H1 (cell line): ENCODE results near the gene CENPX. TPM values are rescaled to one million over a fixed set of nuclear protein-coding genes. Genes with fewer than 3 reads are reported as not detected.

ENCODE experiments used
- CTCF ChIA-PET: fragments of 300-600 bp; sonication (Branson Sonifier 250); formaldehyde crosslinking; loops from one replicate; lab custom pipeline; 2021; ENCODE audit not compliant: partially characterized antibody; lab: Charles Lee
- POLR2A ChIA-PET: fragments of 300-600 bp; sonication (Branson Sonifier 250); formaldehyde crosslinking; loops from one replicate; lab custom pipeline; 2021; ENCODE audit warnings: inconsistent platforms; ENCODE audit not compliant: partially characterized antibody; lab: Charles Lee
- DNase-seq, 2 experiments: peaks; one replicate each; pipeline versions ENCODE4 v3.0.0 to v3.0.0-alpha.2; 2010 to 2022; ENCODE audit warnings: low spot score in 2 of 2, low read depth in 1 of 2, mixed read lengths in 1 of 2
- FAIRE-seq: peaks from 2 replicates; lab custom pipeline; 2011; peaks lifted over from hg19 to GRCh38; lab: Jason Lieb, UNC
- H2AFZ ChIP-seq: 2 replicates; pipeline ENCODE4 v1.8.1; 2012; ENCODE audit warnings: low read length, inconsistent platforms
- H2AK5ac ChIP-seq: 2 replicates; pipeline ENCODE4 v1.6.1; 2013; ENCODE audit warnings: low read depth, low read length
- H2BK120ac ChIP-seq: replicated peaks from 2 replicates; pipeline ENCODE3; 2013; ENCODE audit warnings: low read depth, low read length, inconsistent platforms
- H2BK12ac ChIP-seq: 2 replicates; pipeline ENCODE4 v1.6.1; 2013; ENCODE audit warnings: low read depth, low read length
- H2BK15ac ChIP-seq: 2 replicates; pipeline ENCODE4 v1.6.1; 2013; ENCODE audit warnings: low read length
- H2BK20ac ChIP-seq: 2 replicates; pipeline ENCODE4 v1.6.1; 2013; ENCODE audit warnings: low read length
- H2BK5ac ChIP-seq: 2 replicates; pipeline ENCODE4 v1.6.1; 2013; ENCODE audit warnings: low read depth, low read length
- H3K14ac ChIP-seq: 2 replicates; pipeline ENCODE4 v1.6.1; 2013; ENCODE audit warnings: inconsistent platforms; ENCODE audit not compliant: insufficient read length
- H3K18ac ChIP-seq: 2 replicates; pipeline ENCODE4 v1.6.1; 2013; ENCODE audit warnings: low read length; ENCODE audit errors: extremely low read depth
- H3K23ac ChIP-seq: 2 replicates; pipeline ENCODE4 v1.6.1; 2013; ENCODE audit warnings: inconsistent platforms; ENCODE audit not compliant: insufficient read length
- H3K23me2 ChIP-seq: 2 replicates; pipeline ENCODE4 v1.6.1; 2013; ENCODE audit warnings: low read depth, low read length
- H3K27ac ChIP-seq: 2 replicates; pipeline ENCODE4 v1.6.1; 2011; ENCODE audit warnings: low read depth, low read length, inconsistent platforms
- H3K27me3 ChIP-seq, 4 experiments: replicated peaks in 1 of 4; 1 replicate in 1 of 4; 2 replicates in 3 of 4; pipeline versions ENCODE4 v1.6.1 to v1.8.1; 2011 to 2013; ENCODE audit warnings: low read length in 3 of 4, mild to moderate bottlenecking in 3 of 4, inconsistent platforms in 2 of 4, mixed read lengths in 2 of 4, moderate library complexity in 1 of 4; ENCODE audit not compliant: control insufficient read depth in 3 of 4, insufficient read depth in 3 of 4; ENCODE audit errors: extremely low read depth in 1 of 4
- H3K36me3 ChIP-seq, 4 experiments: 2 replicates each; pipeline versions ENCODE4 v1.6.1 to v1.8.1; 2011 to 2013; ENCODE audit warnings: mild to moderate bottlenecking in 4 of 4, low read length in 3 of 4, moderate library complexity in 2 of 4, control low read depth in 1 of 4, inconsistent platforms in 1 of 4; ENCODE audit not compliant: insufficient read depth in 4 of 4, control insufficient read depth in 2 of 4
- H3K4ac ChIP-seq: replicated peaks from 2 replicates; pipeline ENCODE3; 2013; ENCODE audit warnings: low read length, low read depth, mixed read lengths, inconsistent platforms; ENCODE audit not compliant: insufficient read length
- H3K4me1 ChIP-seq, 4 experiments: replicated peaks in 1 of 4; 1 replicate in 1 of 4; 2 replicates in 3 of 4; pipeline versions ENCODE4 v1.6.1 to v1.8.1; 2011 to 2013; ENCODE audit warnings: low read length in 3 of 4, inconsistent platforms in 2 of 4, mixed read lengths in 1 of 4; ENCODE audit not compliant: insufficient read depth in 4 of 4, control insufficient read depth in 3 of 4
- H3K4me2 ChIP-seq, 2 experiments: 2 replicates each; pipeline versions ENCODE4 v1.6.1 to v1.8.1; 2011 to 2013; ENCODE audit warnings: low read depth in 2 of 2, low read length in 2 of 2, control low read depth in 1 of 2, inconsistent platforms in 1 of 2, mild to moderate bottlenecking in 1 of 2; ENCODE audit not compliant: insufficient read depth in 1 of 2
- H3K4me3 ChIP-seq, 4 experiments: fragments of 200-600, 300-600 bp in 1 of 4; sonication (generic), shearing (Covaris generic), sonication (Bioruptor Twin) in 1 of 4; 2 replicates each; pipeline versions ENCODE4 v1.5.1 to v1.8.1; 2011 to 2016; ENCODE audit warnings: low read length in 4 of 4, low read depth in 3 of 4, control low read depth in 2 of 4, inconsistent platforms in 2 of 4, mild to moderate bottlenecking in 2 of 4, mixed read lengths in 1 of 4, moderate library complexity in 1 of 4; ENCODE audit not compliant: insufficient read depth in 2 of 4; ENCODE audit errors: extremely low read depth in 1 of 4
- H3K56ac ChIP-seq: replicated peaks from 2 replicates; pipeline ENCODE3; 2013; ENCODE audit warnings: low read depth, mild to moderate bottlenecking, mixed read lengths, low read length, inconsistent platforms; ENCODE audit not compliant: insufficient read length
- H3K79me1 ChIP-seq: 2 replicates; pipeline ENCODE4 v1.6.1; 2013; ENCODE audit warnings: low read depth, low read length, control low read depth
- H3K79me2 ChIP-seq, 2 experiments: 2 replicates each; pipeline versions ENCODE4 v1.6.1 to v1.8.1; 2012 to 2013; ENCODE audit warnings: low read length in 2 of 2, mild to moderate bottlenecking in 2 of 2, inconsistent platforms in 1 of 2; ENCODE audit not compliant: insufficient read depth in 2 of 2, control insufficient read depth in 1 of 2
- H3K9ac ChIP-seq, 4 experiments: replicated peaks in 1 of 4; 1 replicate in 1 of 4; 2 replicates in 3 of 4; pipeline versions ENCODE4 v1.6.1 to v1.8.1; 2011 to 2013; ENCODE audit warnings: low read depth in 3 of 4, low read length in 3 of 4, control low read depth in 2 of 4, mild to moderate bottlenecking in 2 of 4, moderate library complexity in 2 of 4, inconsistent platforms in 1 of 4; ENCODE audit errors: extremely low read depth in 1 of 4
- H3K9me3 ChIP-seq, 2 experiments: 2 replicates each; pipeline versions ENCODE4 v1.6.1 to v1.8.1; 2012 to 2013; ENCODE audit warnings: mild to moderate bottlenecking in 2 of 2, moderate library complexity in 2 of 2, control low read depth in 1 of 2, inconsistent platforms in 1 of 2, low read depth in 1 of 2, low read length in 1 of 2, mixed read lengths in 1 of 2; ENCODE audit not compliant: insufficient read depth in 2 of 2
- H4K20me1 ChIP-seq, 2 experiments: replicated peaks in 1 of 2; 2 replicates each; pipeline versions ENCODE3 to v1.8.1; 2011 to 2013; ENCODE audit warnings: inconsistent platforms in 2 of 2, low read length in 2 of 2, mild to moderate bottlenecking in 1 of 2; ENCODE audit not compliant: insufficient read depth in 2 of 2, control insufficient read depth in 1 of 2
- H4K5ac ChIP-seq: 2 replicates; pipeline ENCODE4 v1.6.1; 2013; ENCODE audit warnings: low read length, low read depth, mixed read lengths, inconsistent platforms; ENCODE audit not compliant: insufficient read length
- H4K8ac ChIP-seq: 2 replicates; pipeline ENCODE4 v1.8.0; 2013; ENCODE audit warnings: mild to moderate bottlenecking, moderate library complexity, low read length, inconsistent platforms; ENCODE audit not compliant: insufficient read depth; ENCODE audit errors: extremely low read depth
- H4K91ac ChIP-seq: replicated peaks from 2 replicates; pipeline ENCODE3; 2013; ENCODE audit warnings: low read length, mixed read lengths, inconsistent platforms; ENCODE audit not compliant: insufficient read length
- ASH2L ChIP-seq: fragments of 200-600, 300-600 bp; sonication (generic); IDR thresholded peaks from one replicate; pipeline ENCODE4 v1.7.1; 2017; ENCODE audit warnings: low read length
- ATF2 ChIP-seq: IDR thresholded peaks from 2 replicates; pipeline ENCODE4 v1.6.1; 2012; ENCODE audit warnings: low read length, inconsistent platforms
- CHD1 ChIP-seq: IDR thresholded peaks from 2 replicates; pipeline ENCODE4 v1.6.1; 2012; ENCODE audit warnings: low read depth, low read length, improper control_type of control experiment
- CREB1 ChIP-seq: IDR thresholded peaks from 2 replicates; pipeline ENCODE4 v1.6.1; 2012; ENCODE audit warnings: inconsistent platforms
- E2F6 ChIP-seq: IDR thresholded peaks from 2 replicates; pipeline ENCODE4 v1.6.1; 2012; ENCODE audit warnings: inconsistent platforms
- EGR1 ChIP-seq: IDR thresholded peaks from 2 replicates; pipeline ENCODE4 v1.6.1; 2011; ENCODE audit warnings: low read depth, low read length, borderline replicate concordance
- JUND ChIP-seq: IDR thresholded peaks from 2 replicates; pipeline ENCODE4 v1.6.1; 2011; ENCODE audit warnings: mild to moderate bottlenecking, improper control_type of control experiment, low read length
- MAX ChIP-seq: IDR thresholded peaks from 2 replicates; pipeline ENCODE4 v1.6.1; 2012; ENCODE audit warnings: inconsistent platforms
- PHF8 ChIP-seq: fragments of 200-600 bp; sonication (generic); conservative IDR thresholded peaks from 2 replicates; pipeline ENCODE4 v1.7.1; 2012; ENCODE audit warnings: low read depth, mild to moderate bottlenecking, inconsistent platforms, low read length, moderate library complexity
- RBBP5 ChIP-seq: IDR thresholded peaks from 2 replicates; pipeline ENCODE4 v1.7.1; 2012; ENCODE audit warnings: low read depth, mild to moderate bottlenecking, inconsistent platforms, low read length, moderate library complexity, borderline replicate concordance
- RXRA ChIP-seq: IDR thresholded peaks from 2 replicates; pipeline ENCODE4 v1.6.1; 2011; ENCODE audit warnings: low read depth, mild to moderate bottlenecking, low read length, moderate library complexity; ENCODE audit not compliant: insufficient read depth
- SIRT6 ChIP-seq: IDR thresholded peaks from one replicate; pipeline ENCODE4 v1.7.1; 2012; ENCODE audit warnings: low read length, inconsistent platforms
- TAF1 ChIP-seq: IDR thresholded peaks from 2 replicates; pipeline ENCODE4 v1.6.1; 2011; ENCODE audit warnings: mild to moderate bottlenecking, low read depth, low read length
- YY1 ChIP-seq: IDR thresholded peaks from 2 replicates; pipeline ENCODE4 v1.6.1; 2011; ENCODE audit warnings: low read depth, mild to moderate bottlenecking, low read length
- polyA plus RNA-seq, 7 experiments: library from polyadenylated mRNA; depleted of rRNA in 3 of 7; stranded (reverse) in 5 of 7; unstranded in 2 of 7; fragments of >200 nt in 5 of 7; fragments of 200-250 nt in 2 of 7; gene quantifications; 1 replicate in 5 of 7; 2 replicates in 1 of 7; 4 replicates in 1 of 7; pipeline versions ENCODE4 v1.2.1 to v1.2.3, GENCODE V29; 2011 to 2013; ENCODE audit warnings: missing spikeins in 2 of 7, mixed read lengths in 2 of 7
- total RNA-seq: library from RNA; stranded (reverse); fragmentation: NEBNext Ultra II Directional; extraction: Animal tissue kit (Norgen Biotek cat#: 25700); gene quantifications from 2 replicates; pipeline ENCODE4 v1.2.1, GENCODE V29; 2021

CENPX gene
- total and polyA plus RNA-seq, 2 of the 8 experiments (the other 6 are each of a cell fraction or from before 2014, with no cell fraction given), result 116 to 122 TPM

GRCh38 chr17:82070611-82071010 is 47.9 kb upstream of the CENPX start:
- H3K4ac ChIP-seq, result no peak overlapping the region
- no peaks in the 10 kb centered on the region for H4K20me1 ChIP-seq
- H2AFZ ChIP-seq, result no peak overlapping the region
- no peak overlapping the region for H2BK5ac ChIP-seq
- no peak overlapping the region for H3K18ac ChIP-seq
- H2BK12ac ChIP-seq, result no peak overlapping the region
- H3K14ac ChIP-seq, result no peak overlapping the region
- no peaks in the 10 kb centered on the region for H3K23me2 ChIP-seq
- no peak overlapping the region for H2AK5ac ChIP-seq
- H3K27ac ChIP-seq, result no peak overlapping the region
- no peaks in the 10 kb centered on the region for H3K79me1 ChIP-seq
- no peak overlapping the region for H4K5ac ChIP-seq
- no peaks in the 10 kb centered on the region for H3K79me2 ChIP-seq
- no peak overlapping the region for H3K9ac ChIP-seq
- peaks cover 0 to 4% (median 1%) of the 10 kb centered on the region in 4 experiments; a peak in 2 of 7 replicates for H3K4me1 ChIP-seq
- no peak overlapping the region for H3K56ac ChIP-seq
- no peak overlapping the region for H2BK120ac ChIP-seq
- H3K9me3 ChIP-seq, result no peaks in the 10 kb centered on the region
- no peak overlapping the region for H2BK20ac ChIP-seq
- H3K23ac ChIP-seq, result no peak overlapping the region
- no peaks in the 10 kb centered on the region for H3K36me3 ChIP-seq
- H2BK15ac ChIP-seq, result no peak overlapping the region
- ChIA-PET CTCF (interaction anchor here (1.2 to 2.2 kb wide), 3 partner anchors 37 to 83 kb away, joined by 3 to 8 read pairs (median 7); no protein-coding TSS in a partner anchor), POLR2A (interaction anchor here (16.2 kb wide), 1 partner anchor 15 kb away, joined by 161 read pairs; the partner anchor contains the start of genes GPS1 and RFNG)
- FAIRE-seq, result no peak
- no peaks in the 10 kb centered on the region; a peak in 1 of 7 replicates for H3K27me3 ChIP-seq
- no peak overlapping the region for H4K91ac ChIP-seq
- no peak overlapping the region for H3K4me3 ChIP-seq
- H4K8ac ChIP-seq, result no peak overlapping the region
- no peak for DNase-seq
- no peak overlapping the region for H3K4me2 ChIP-seq
- TF ChIP-seq RBBP5 (no peak), TAF1 (no peak), E2F6 (no peak), MAX (no peak), EGR1 (no peak), CREB1 (no peak), YY1 (no peak), ATF2 (no peak), CHD1 (no peak), PHF8 (no peak), RXRA (no peak), ASH2L (no peak), SIRT6 (no peak), JUND (no peak)
